Subcutaneous abdominal adipose tissue (tissue), 5 donors: ENCODE data around the gene ASPG.

Source experiments
- H3K27ac ChIP-seq: one replicate; pipeline ENCODE4 v1.7.0; 2013; ENCODE audit warnings: low read depth, mild to moderate bottlenecking, inconsistent platforms, low read length, moderate library complexity
- H3K27me3 ChIP-seq, 5 donors: one replicate each; pipeline ENCODE4 v1.7.0; 2013; ENCODE audit warnings: low read length in 5 of 5, inconsistent platforms in 1 of 5; ENCODE audit not compliant: control insufficient read depth in 5 of 5, insufficient read depth in 4 of 5
- H3K36me3 ChIP-seq, 5 donors: one replicate each; pipeline ENCODE4 v1.7.0; 2013; ENCODE audit warnings: low read length in 5 of 5; ENCODE audit not compliant: control insufficient read depth in 5 of 5, insufficient read depth in 5 of 5
- H3K4me1 ChIP-seq, 5 donors: one replicate each; pipeline ENCODE4 v1.7.0; 2013; ENCODE audit warnings: low read length in 5 of 5, mild to moderate bottlenecking in 3 of 5, moderate library complexity in 1 of 5; ENCODE audit not compliant: control insufficient read depth in 5 of 5, insufficient read depth in 5 of 5
- H3K4me3 ChIP-seq, 5 donors: one replicate each; pipeline ENCODE4 v1.7.0; 2013; ENCODE audit warnings: low read length in 5 of 5, low read depth in 1 of 5
- H3K9ac ChIP-seq, 5 donors: one replicate each; pipeline ENCODE4 v1.7.0; 2013; ENCODE audit warnings: low read length in 5 of 5, mild to moderate bottlenecking in 4 of 5, moderate library complexity in 3 of 5
- H3K9me3 ChIP-seq, 5 donors: one replicate each; pipeline ENCODE4 v1.7.0; 2013; ENCODE audit warnings: low read length in 5 of 5; ENCODE audit not compliant: control insufficient read depth in 5 of 5
- donor health status: healthy.
- donor health status: healthy.
- donor health status: healthy.
- donor health status: healthy.
- donor health status: healthy.

The ASPG gene

GRCh38 chr14:104098272-104099095 lies 13.0 kb downstream of the ASPG start:
- Histone ChIP-seq H3K27me3 (peaks cover 19 to 38% (median 27%) of the 10 kb centered on the region in 5 donors), H3K4me1 (peaks cover 0 to 5% (median 0%) of the 10 kb centered on the region in 5 donors), H3K9ac (no peak overlapping the region), H3K27ac (no peak overlapping the region), H3K4me3 (no peak overlapping the region), H3K9me3 (no peaks in the 10 kb centered on the region), H3K36me3 (no peaks in the 10 kb centered on the region)

GRCh38 chr14:104099096-104100041 lies 13.9 kb downstream of the ASPG start:
- H3K27me3 ChIP-seq, result peaks cover 18 to 37% (median 30%) of the 10 kb centered on the region in 5 donors
- H3K36me3 ChIP-seq, result no peaks in the 10 kb centered on the region
- H3K27ac ChIP-seq, result no peak overlapping the region
- no peak overlapping the region for H3K9ac ChIP-seq
- H3K4me3 ChIP-seq, result no peak overlapping the region
- H3K9me3 ChIP-seq, result no peaks in the 10 kb centered on the region
- peaks cover 0 to 5% (median 0%) of the 10 kb centered on the region in 5 donors for H3K4me1 ChIP-seq

GRCh38 chr14:104100171-104101085 lies 14.9 kb downstream of the ASPG start:
- H3K9me3 ChIP-seq, result no peaks in the 10 kb centered on the region
- no peaks in the 10 kb centered on the region for H3K36me3 ChIP-seq
- no peaks in the 10 kb centered on the region for H3K4me1 ChIP-seq
- H3K27ac ChIP-seq, result no peak overlapping the region
- H3K27me3 ChIP-seq, result peaks cover 12 to 32% (median 23%) of the 10 kb centered on the region in 5 donors
- no peak overlapping the region for H3K4me3 ChIP-seq
- H3K9ac ChIP-seq, result no peak overlapping the region

GRCh38 chr14:104101086-104101621 lies 15.7 kb downstream of the ASPG start:
- Histone ChIP-seq H3K4me1 (no peaks in the 10 kb centered on the region), H3K27me3 (peaks cover 5 to 24% (median 20%) of the 10 kb centered on the region in 5 donors), H3K9ac (no peak overlapping the region), H3K9me3 (no peaks in the 10 kb centered on the region), H3K4me3 (no peak overlapping the region), H3K36me3 (no peaks in the 10 kb centered on the region), H3K27ac (no peak overlapping the region)

GRCh38 chr14:104101651-104102281 lies 16.3 kb downstream of the ASPG start:
- peaks cover 5 to 23% (median 14%) of the 10 kb centered on the region in 5 donors for H3K27me3 ChIP-seq
- H3K36me3 ChIP-seq, result no peaks in the 10 kb centered on the region

GRCh38 chr14:104102282-104102914 lies 16.9 kb downstream of the ASPG start:
- Histone ChIP-seq H3K9me3 (no peaks in the 10 kb centered on the region), H3K4me3 (no peak overlapping the region), H3K4me1 (no peaks in the 10 kb centered on the region), H3K36me3 (no peaks in the 10 kb centered on the region), H3K9ac (no peak overlapping the region), H3K27me3 (peaks cover 5 to 25% (median 16%) of the 10 kb centered on the region in 5 donors), H3K27ac (no peak overlapping the region)

More at GRCh38 chr14:104101651-104102281, 16.3 kb downstream of the ASPG start:
- no peak overlapping the region for H3K4me3 ChIP-seq
- H3K27ac ChIP-seq, result no peak overlapping the region
- no peak overlapping the region for H3K9ac ChIP-seq
- no peaks in the 10 kb centered on the region for H3K9me3 ChIP-seq
- H3K4me1 ChIP-seq, result no peaks in the 10 kb centered on the region

GRCh38 chr14:104103061-104103445 lies 17.6 kb downstream of the ASPG start:
- H3K4me3 ChIP-seq, result no peak overlapping the region
- no peaks in the 10 kb centered on the region for H3K36me3 ChIP-seq
- no peaks in the 10 kb centered on the region for H3K4me1 ChIP-seq
- H3K27me3 ChIP-seq, result peaks cover 5 to 25% (median 19%) of the 10 kb centered on the region in 5 donors
- H3K9ac ChIP-seq, result no peak overlapping the region
- H3K9me3 ChIP-seq, result no peaks in the 10 kb centered on the region
- no peak overlapping the region for H3K27ac ChIP-seq

GRCh38 chr14:104103446-104104075 lies 18.1 kb downstream of the ASPG start:
- H3K36me3 ChIP-seq, result no peaks in the 10 kb centered on the region
- H3K9ac ChIP-seq, result no peak overlapping the region
- H3K27ac ChIP-seq, result no peak overlapping the region
- H3K4me3 ChIP-seq, result no peak overlapping the region
- H3K9me3 ChIP-seq, result no peaks in the 10 kb centered on the region
- no peaks in the 10 kb centered on the region for H3K4me1 ChIP-seq
- peaks cover 6 to 25% (median 19%) of the 10 kb centered on the region in 5 donors for H3K27me3 ChIP-seq
